ENCODE data around the gene TNC.

Gene TNC

DNA sequence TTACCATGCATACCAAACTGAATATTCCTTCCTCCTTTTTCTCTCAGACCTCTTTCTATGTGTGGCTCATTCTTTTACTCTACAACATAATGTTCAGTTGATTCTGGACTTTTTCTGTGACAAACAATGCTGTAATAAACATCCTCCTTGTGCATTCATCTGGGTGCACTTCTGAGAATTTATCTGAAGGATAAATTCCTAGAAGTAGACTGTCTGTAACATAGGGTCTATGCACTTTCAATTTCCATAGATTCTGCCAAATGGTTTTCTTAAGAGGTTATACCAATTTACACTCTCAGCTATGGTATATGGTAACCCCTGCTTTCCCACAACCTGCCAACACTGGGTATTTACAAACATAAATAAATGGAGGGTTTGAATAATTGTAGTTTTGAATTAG lies 24.1 kb upstream of the TNC start:
- TF ChIP-seq EZH2phosphoT487 (IDR thresholded peaks at IDR 0.05; ENCODE audit: borderline replicate concordance, low read length): no peak
- TF ChIP-seq, protein P1, sequence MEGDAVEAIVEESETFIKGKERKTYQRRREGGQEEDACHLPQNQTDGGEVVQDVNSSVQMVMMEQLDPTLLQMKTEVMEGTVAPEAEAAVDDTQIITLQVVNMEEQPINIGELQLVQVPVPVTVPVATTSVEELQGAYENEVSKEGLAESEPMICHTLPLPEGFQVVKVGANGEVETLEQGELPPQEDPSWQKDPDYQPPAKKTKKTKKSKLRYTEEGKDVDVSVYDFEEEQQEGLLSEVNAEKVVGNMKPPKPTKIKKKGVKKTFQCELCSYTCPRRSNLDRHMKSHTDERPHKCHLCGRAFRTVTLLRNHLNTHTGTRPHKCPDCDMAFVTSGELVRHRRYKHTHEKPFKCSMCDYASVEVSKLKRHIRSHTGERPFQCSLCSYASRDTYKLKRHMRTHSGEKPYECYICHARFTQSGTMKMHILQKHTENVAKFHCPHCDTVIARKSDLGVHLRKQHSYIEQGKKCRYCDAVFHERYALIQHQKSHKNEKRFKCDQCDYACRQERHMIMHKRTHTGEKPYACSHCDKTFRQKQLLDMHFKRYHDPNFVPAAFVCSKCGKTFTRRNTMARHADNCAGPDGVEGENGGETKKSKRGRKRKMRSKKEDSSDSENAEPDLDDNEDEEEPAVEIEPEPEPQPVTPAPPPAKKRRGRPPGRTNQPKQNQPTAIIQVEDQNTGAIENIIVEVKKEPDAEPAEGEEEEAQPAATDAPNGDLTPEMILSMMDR (IDR thresholded peaks at IDR 0.05; ENCODE audit: low read depth, low read length, poor library complexity, severe bottlenecking): no peak
- no peak overlapping the region for H3K4me2 ChIP-seq (ENCODE audit: low read length)
- no peak overlapping the region for H3K4me3 ChIP-seq (ENCODE audit: low read length)
- H3K27me3 ChIP-seq (ENCODE audit: control insufficient read depth, low read length): peaks cover 3% of the 10 kb centered on the region; the same call in 1 of the 2 replicates
- H3K9me3 ChIP-seq (ENCODE audit: control insufficient read depth, insufficient read depth, low read length): no peaks in the 10 kb centered on the region
- H4K20me1 ChIP-seq (ENCODE audit: control insufficient read depth, insufficient read depth, low read depth, low read length): no peaks in the 10 kb centered on the region
- H3K27ac ChIP-seq (ENCODE audit: low read depth, low read length): no peak overlapping the region
- no peaks in the 10 kb centered on the region for H3F3A ChIP-seq (ENCODE audit: control insufficient read depth, insufficient read depth)
- H3K9me2 ChIP-seq (replicated peaks; ENCODE audit: control insufficient read depth, low read length): no peaks in the 10 kb centered on the region
- no peaks in the 10 kb centered on the region for H3K4me1 ChIP-seq (ENCODE audit: control insufficient read depth, low read length)
- H3K36me3 ChIP-seq (ENCODE audit: control insufficient read depth, low read length): no peaks in the 10 kb centered on the region
- H3K79me2 ChIP-seq (ENCODE audit: control insufficient read depth, low read length): no peaks in the 10 kb centered on the region

DNA sequence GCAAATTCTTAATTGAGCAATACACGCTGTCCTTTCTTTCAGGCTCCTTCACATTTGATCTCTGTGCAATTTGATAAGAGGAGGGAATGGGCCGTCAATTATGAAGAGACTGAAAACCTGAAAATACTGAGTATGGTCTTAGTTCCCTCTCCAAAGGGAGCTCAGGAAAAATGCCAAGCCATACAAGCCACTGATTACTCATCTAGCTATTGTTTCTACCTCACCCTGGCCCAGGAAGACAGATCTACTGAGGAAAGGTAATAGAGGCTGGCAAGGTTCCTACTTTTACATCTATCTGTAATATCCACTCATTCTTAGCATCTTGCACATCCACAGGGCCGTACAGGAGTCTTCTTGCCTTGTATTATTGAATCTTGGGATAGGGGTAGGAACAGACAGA lies 23.7 kb upstream of the TNC start:
- no peak for TF ChIP-seq EZH2phosphoT487 (IDR thresholded peaks at IDR 0.05; ENCODE audit: borderline replicate concordance, low read length)
- TF ChIP-seq, protein P1 (IDR thresholded peaks at IDR 0.05; ENCODE audit: low read depth, low read length, poor library complexity, severe bottlenecking): no peak
- no peaks in the 10 kb centered on the region for H4K20me1 ChIP-seq (ENCODE audit: control insufficient read depth, insufficient read depth, low read depth, low read length)
- peaks cover 3% of the 10 kb centered on the region; the same call in 1 of the 2 replicates for H3K27me3 ChIP-seq (ENCODE audit: control insufficient read depth, low read length)
- no peaks in the 10 kb centered on the region for H3F3A ChIP-seq (ENCODE audit: control insufficient read depth, insufficient read depth)
- no peaks in the 10 kb centered on the region for H3K9me3 ChIP-seq (ENCODE audit: control insufficient read depth, insufficient read depth, low read length)
- H3K27ac ChIP-seq (ENCODE audit: low read depth, low read length): no peak overlapping the region
- no peaks in the 10 kb centered on the region for H3K9me2 ChIP-seq (replicated peaks; ENCODE audit: control insufficient read depth, low read length)
- no peak overlapping the region for H3K4me3 ChIP-seq (ENCODE audit: low read length)
- no peak overlapping the region for H3K4me2 ChIP-seq (ENCODE audit: low read length)
- H3K36me3 ChIP-seq (ENCODE audit: control insufficient read depth, low read length): no peaks in the 10 kb centered on the region
- no peaks in the 10 kb centered on the region for H3K79me2 ChIP-seq (ENCODE audit: control insufficient read depth, low read length)
- H3K4me1 ChIP-seq (ENCODE audit: control insufficient read depth, low read length): no peaks in the 10 kb centered on the region

DNA sequence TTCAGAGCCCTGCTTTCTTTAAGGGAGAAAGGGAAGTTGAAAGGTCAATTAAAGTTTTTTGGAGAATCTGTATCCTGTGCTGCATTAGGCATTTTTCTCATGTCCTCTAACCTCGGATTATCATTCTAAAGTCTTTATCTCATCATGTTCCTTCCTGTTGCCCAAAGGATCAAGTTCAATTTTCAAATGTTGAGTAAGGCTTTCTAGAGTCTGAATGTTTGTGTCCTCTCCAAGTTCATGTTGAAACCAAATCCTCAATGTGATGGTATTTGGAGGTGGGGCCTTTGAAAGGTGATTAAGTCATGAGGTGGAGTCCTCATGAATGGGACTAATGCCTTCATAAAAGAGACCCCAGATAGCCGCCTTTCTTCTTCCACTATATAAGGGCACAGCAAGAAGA lies 20.2 kb upstream of the TNC start:
- TF ChIP-seq, protein P1 (IDR thresholded peaks at IDR 0.05; ENCODE audit: low read depth, low read length, poor library complexity, severe bottlenecking): no peak
- no peak for TF ChIP-seq EZH2phosphoT487 (IDR thresholded peaks at IDR 0.05; ENCODE audit: borderline replicate concordance, low read length)

More for the DNA sequence above, 20.2 kb upstream of the TNC start:
- H3K36me3 ChIP-seq (ENCODE audit: control insufficient read depth, low read length): no peaks in the 10 kb centered on the region
- H3K27ac ChIP-seq (ENCODE audit: low read depth, low read length): no peak overlapping the region
- H3K9me2 ChIP-seq (replicated peaks; ENCODE audit: control insufficient read depth, low read length): no peaks in the 10 kb centered on the region
- no peaks in the 10 kb centered on the region for H3F3A ChIP-seq (ENCODE audit: control insufficient read depth, insufficient read depth)
- peaks cover 3% of the 10 kb centered on the region; the same call in 1 of the 2 replicates for H3K27me3 ChIP-seq (ENCODE audit: control insufficient read depth, low read length)
- no peak overlapping the region for H3K4me2 ChIP-seq (ENCODE audit: low read length)
- H3K9me3 ChIP-seq (ENCODE audit: control insufficient read depth, insufficient read depth, low read length): no peaks in the 10 kb centered on the region
- H3K4me3 ChIP-seq (ENCODE audit: low read length): no peak overlapping the region
- H4K20me1 ChIP-seq (ENCODE audit: control insufficient read depth, insufficient read depth, low read depth, low read length): no peaks in the 10 kb centered on the region
- no peaks in the 10 kb centered on the region for H3K4me1 ChIP-seq (ENCODE audit: control insufficient read depth, low read length)
- no peaks in the 10 kb centered on the region for H3K79me2 ChIP-seq (ENCODE audit: control insufficient read depth, low read length)
